Activated T-helper 1 cell treated with anti-CD3 and anti-CD28 coated beads, Interleukin-2, amount 50 U/mL, for 16 hours (primary cell): ENCODE data around the gene CCL7.
"Not testable (repeated sequence)": the region's sequence is repeated elsewhere in the genome, so short reads cannot be mapped to it uniquely, and the experiment has no call there.

Source experiments
- DNase-seq, 2 donors: peaks; one replicate each; pipeline ENCODE4 v3.0.0-alpha.2; 2020; ENCODE audit warnings: low read depth in 1 of 2, low spot score in 1 of 2

Gene CCL7

GRCh38 chr17:34269969-34270368 is at the start of gene CCL7:
Gene CCL7, plus strand, starts transcription at chr17:34270221. Its CDS starts 70 bp downstream, at chr17:34270291.
- no peak for DNase-seq

GRCh38 chr17:34220752-34221395 is 49.1 kb upstream of the CCL7 start:
- DNase-seq, result no peak

- DNase-seq, result no peak
Observed at GRCh38 chr17:34221411-34221810, 48.6 kb upstream of the CCL7 start.

- no peak for DNase-seq
Observed at GRCh38 chr17:34222722-34223497, 47.1 kb upstream of the CCL7 start.

- no peak for DNase-seq
Observed at GRCh38 chr17:34225046-34225445, 45.0 kb upstream of the CCL7 start.

- DNase-seq, result no peak
Observed at GRCh38 chr17:34226011-34226743, 43.8 kb upstream of the CCL7 start.

GRCh38 chr17:34226744-34227034 is 43.3 kb upstream of the CCL7 start:
- no peak for DNase-seq

- not testable (repeated sequence) for DNase-seq
Observed at GRCh38 chr17:34227293-34227692, 42.7 kb upstream of the CCL7 start.

GRCh38 chr17:34227707-34228106 is 42.3 kb upstream of the CCL7 start:
- DNase-seq, result no peak

- no peak for DNase-seq
Observed at GRCh38 chr17:34228781-34229180, 41.2 kb upstream of the CCL7 start.

GRCh38 chr17:34230342-34230741 is 39.7 kb upstream of the CCL7 start:
- DNase-seq, result no peak

- no peak for DNase-seq
Observed at GRCh38 chr17:34234616-34235015, 35.4 kb upstream of the CCL7 start.

- no peak for DNase-seq
Observed at GRCh38 chr17:34235389-34236028, 34.5 kb upstream of the CCL7 start.

- DNase-seq, result no peak
Observed at GRCh38 chr17:34236281-34236892, 33.6 kb upstream of the CCL7 start.

GRCh38 chr17:34237458-34237857 is 32.6 kb upstream of the CCL7 start:
- no peak for DNase-seq

GRCh38 chr17:34241062-34241461 is 29.0 kb upstream of the CCL7 start:
- DNase-seq, result no peak

- DNase-seq, result no peak
Observed at GRCh38 chr17:34242587-34243363, 27.2 kb upstream of the CCL7 start.

- DNase-seq, result no peak
Observed at GRCh38 chr17:34243364-34244320, 26.4 kb upstream of the CCL7 start.

- no peak for DNase-seq
Observed at GRCh38 chr17:34245351-34245905, 24.6 kb upstream of the CCL7 start.
